Islet precursor cell (in vitro differentiated cells): ENCODE data around the gene IGSF11.

Source experiments
- DNase-seq: peaks from one replicate; pipeline ENCODE4 v3.0.0-alpha.2; 2018

Gene IGSF11

GRCh38 chr3:119034256-119035013, at the start of gene IGSF11:
Gene IGSF11 (minus strand): TSS chr3:119034846. CDS start chr3:119034582, 264 bp downstream.
- peak; percentile 87 for DNase-seq

GRCh38 chr3:119080364-119080763, 45.7 kb upstream of the IGSF11 start:
- no peak for DNase-seq

GRCh38 chr3:119073258-119074001, 38.8 kb upstream of the IGSF11 start:
- DNase-seq, result no peak

- peak; percentile 77 for DNase-seq
Measured at GRCh38 chr3:119072451-119072850, 37.8 kb upstream of the IGSF11 start.

- no peak for DNase-seq
Measured at GRCh38 chr3:119069725-119070124, 35.1 kb upstream of the IGSF11 start.

GRCh38 chr3:119063471-119063870, 28.8 kb upstream of the IGSF11 start:
- DNase-seq, result no peak

- DNase-seq, result no peak
Measured at GRCh38 chr3:119062892-119063291, 28.2 kb upstream of the IGSF11 start.

GRCh38 chr3:119044593-119044992, 9.9 kb upstream of the IGSF11 start:
- DNase-seq, result no peak

GRCh38 chr3:119042162-119042561, 7.5 kb upstream of the IGSF11 start:
- no peak for DNase-seq

- DNase-seq, result no peak
Measured at GRCh38 chr3:119035014-119035346, 334 bp upstream of the IGSF11 start.

GRCh38 chr3:119033393-119034255, 1.0 kb downstream of the IGSF11 start:
- DNase-seq, result no peak

GRCh38 chr3:119025171-119025795, 9.4 kb downstream of the IGSF11 start:
- DNase-seq, result no peak

GRCh38 chr3:119019767-119020518, 14.7 kb downstream of the IGSF11 start:
- no peak for DNase-seq

- DNase-seq, result no peak
Measured at GRCh38 chr3:119018690-119019463, 15.8 kb downstream of the IGSF11 start.

GRCh38 chr3:119015942-119016341, 18.7 kb downstream of the IGSF11 start:
- DNase-seq, result no peak

- no peak for DNase-seq
Measured at GRCh38 chr3:119013951-119014350, 20.7 kb downstream of the IGSF11 start.

GRCh38 chr3:119011528-119011927, 23.1 kb downstream of the IGSF11 start:
- DNase-seq, result no peak

GRCh38 chr3:118997190-118997589, 37.5 kb downstream of the IGSF11 start:
- no peak for DNase-seq

GRCh38 chr3:118991775-118992174, 42.9 kb downstream of the IGSF11 start:
- no peak for DNase-seq

GRCh38 chr3:118990823-118991560, 43.7 kb downstream of the IGSF11 start:
- no peak for DNase-seq
